GM12864 (cell line): Measurements from ENCODE around the gene PALD1.

Experiments
- DNase-seq: peaks from one replicate; pipeline ENCODE4 v3.0.0-alpha.2; 2011; ENCODE audit warnings: low read depth
- H3K4me3 ChIP-seq: 2 replicates; pipeline ENCODE4 v1.5.1; 2011; ENCODE audit warnings: mild to moderate bottlenecking, low read depth, low read length, control low read depth
- TF ChIP-seq, protein P1 (sequence below): IDR thresholded peaks from 2 replicates; pipeline ENCODE4 v1.5.1; 2011; ENCODE audit warnings: low read depth, mild to moderate bottlenecking, moderate library complexity, low read length, control low read depth, inconsistent platforms; ENCODE audit errors: missing control alignments

Gene PALD1

GRCh38 chr10:70435241-70436085 lies 43.1 kb upstream of the PALD1 start:
- TF ChIP-seq, protein P1, sequence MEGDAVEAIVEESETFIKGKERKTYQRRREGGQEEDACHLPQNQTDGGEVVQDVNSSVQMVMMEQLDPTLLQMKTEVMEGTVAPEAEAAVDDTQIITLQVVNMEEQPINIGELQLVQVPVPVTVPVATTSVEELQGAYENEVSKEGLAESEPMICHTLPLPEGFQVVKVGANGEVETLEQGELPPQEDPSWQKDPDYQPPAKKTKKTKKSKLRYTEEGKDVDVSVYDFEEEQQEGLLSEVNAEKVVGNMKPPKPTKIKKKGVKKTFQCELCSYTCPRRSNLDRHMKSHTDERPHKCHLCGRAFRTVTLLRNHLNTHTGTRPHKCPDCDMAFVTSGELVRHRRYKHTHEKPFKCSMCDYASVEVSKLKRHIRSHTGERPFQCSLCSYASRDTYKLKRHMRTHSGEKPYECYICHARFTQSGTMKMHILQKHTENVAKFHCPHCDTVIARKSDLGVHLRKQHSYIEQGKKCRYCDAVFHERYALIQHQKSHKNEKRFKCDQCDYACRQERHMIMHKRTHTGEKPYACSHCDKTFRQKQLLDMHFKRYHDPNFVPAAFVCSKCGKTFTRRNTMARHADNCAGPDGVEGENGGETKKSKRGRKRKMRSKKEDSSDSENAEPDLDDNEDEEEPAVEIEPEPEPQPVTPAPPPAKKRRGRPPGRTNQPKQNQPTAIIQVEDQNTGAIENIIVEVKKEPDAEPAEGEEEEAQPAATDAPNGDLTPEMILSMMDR = no peak
- H3K4me3 ChIP-seq = no peak overlapping the region
- no peak for DNase-seq

GRCh38 chr10:70437721-70438120 lies 40.8 kb upstream of the PALD1 start:
- no peak for DNase-seq

DNA sequence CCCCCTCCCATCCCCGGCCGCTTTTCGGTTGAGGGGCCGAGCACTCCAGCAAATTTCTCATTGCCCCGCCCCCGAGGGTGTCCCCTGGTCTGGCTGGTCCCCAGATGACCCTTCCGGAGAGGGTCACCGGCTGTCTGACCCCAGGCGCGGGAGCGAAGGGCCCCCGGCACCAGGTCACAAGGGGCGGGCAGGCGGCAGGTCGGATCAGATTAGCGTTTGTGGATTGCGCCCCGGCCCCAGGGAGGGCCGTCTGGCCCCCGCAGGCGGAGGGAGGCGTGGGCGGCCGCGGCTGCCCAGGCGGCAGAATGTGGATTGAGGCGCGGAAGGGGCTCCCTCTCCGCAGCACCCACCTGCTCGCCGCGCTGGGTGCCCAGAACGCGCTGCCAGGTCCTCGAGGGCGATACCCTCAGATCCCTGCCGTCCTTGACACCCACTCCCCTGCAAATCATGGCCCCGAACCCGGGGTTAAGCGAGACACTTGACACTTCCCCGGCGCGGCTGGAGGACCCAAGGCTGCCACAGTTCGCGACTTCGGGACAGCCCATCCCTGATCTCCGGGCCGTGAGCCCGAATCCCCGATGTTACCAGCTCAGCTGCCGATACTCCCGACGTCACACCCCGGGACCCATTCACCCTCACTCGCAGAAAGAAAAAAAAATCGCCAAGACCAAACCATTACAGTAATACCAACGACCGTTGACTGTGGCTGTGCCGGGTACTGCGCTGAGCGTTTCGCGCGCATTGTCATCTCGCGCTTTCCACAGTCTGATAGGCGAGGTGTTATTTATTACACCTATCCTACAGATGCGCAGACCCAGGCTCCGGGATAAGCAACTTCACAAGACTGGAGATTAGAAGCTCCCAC lies 38.0 kb upstream of the PALD1 start:
- TF ChIP-seq, protein P1 = no peak
- no peak overlapping the region for H3K4me3 ChIP-seq
- no peak for DNase-seq

More at GRCh38 chr10:70437721-70438120, 40.8 kb upstream of the PALD1 start:
- TF ChIP-seq, protein P1 = no peak
- H3K4me3 ChIP-seq = no peak overlapping the region

- no peak for DNase-seq
- TF ChIP-seq, protein P1 = no peak
- no peak within 1 kb of the TSS for H3K4me3 ChIP-seq
Measured at GRCh38 chr10:70441161-70441894, 37.2 kb upstream of the PALD1 start, which contains the start of gene NODAL. NODAL (minus strand) TSS chr10:70441681; CDS start chr10:70441667, 14 bp downstream.

- TF ChIP-seq, protein P1 = no peak
- no peak overlapping the region for H3K4me3 ChIP-seq
Measured at GRCh38 chr10:70441895-70442309, 36.7 kb upstream of the PALD1 start.

DNA sequence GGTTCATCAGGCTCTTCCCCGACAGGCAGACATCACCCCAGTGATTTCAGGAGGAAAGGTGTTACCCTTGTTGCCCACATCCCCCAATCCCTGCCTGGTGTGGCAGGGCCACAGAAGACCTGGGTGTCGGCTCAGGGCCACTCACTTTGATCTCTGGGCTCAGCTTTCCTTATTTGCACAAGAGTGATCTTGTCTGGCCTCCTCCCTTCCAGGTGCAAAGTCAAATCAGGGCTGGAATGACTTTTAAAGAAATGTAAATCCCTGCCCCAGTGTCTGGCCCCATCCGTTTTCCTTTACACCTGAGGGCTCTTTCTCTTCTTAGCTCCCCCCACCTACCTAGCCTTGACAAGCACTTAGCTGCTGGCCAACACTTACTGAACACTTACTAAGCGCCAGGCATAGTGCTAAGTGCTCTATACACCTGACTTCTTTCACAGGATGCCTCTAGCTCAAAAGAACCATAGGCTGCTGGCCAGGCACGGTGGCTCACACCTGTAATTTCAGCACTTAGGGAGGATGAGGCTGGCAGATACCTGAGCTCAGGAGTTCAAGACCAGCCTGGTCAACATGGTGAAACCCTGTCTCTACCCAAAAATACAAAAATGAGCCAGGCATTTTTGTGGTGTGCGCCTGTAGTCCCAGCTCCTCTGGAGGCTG lies 36.1 kb upstream of the PALD1 start:
- DNase-seq = no peak
- H3K4me3 ChIP-seq = no peak overlapping the region
- TF ChIP-seq, protein P1 = no peak

More at GRCh38 chr10:70441895-70442309, 36.7 kb upstream of the PALD1 start:
- no peak for DNase-seq
